LNCAP (cell line): ENCODE measurements around the gene TAF11L11.
"Not testable (repeated sequence)": the region's sequence is repeated elsewhere in the genome, so short reads cannot be mapped to it uniquely, and the experiment has no call there.

ENCODE experiments used
- CTCF ChIP-seq: fragments of 450-650 bp; IDR thresholded peaks from 2 replicates; pipeline ENCODE4 v1.5.1; 2017; ENCODE audit warnings: mild to moderate bottlenecking

TAF11L11 gene

GRCh38 chr5:17614872-17615605, 11.1 kb downstream of the TAF11L11 start:
- no peak for TF ChIP-seq CTCF

GRCh38 chr5:17619354-17619753, 15.4 kb downstream of the TAF11L11 start:
- no peak for TF ChIP-seq CTCF

- TF ChIP-seq CTCF: peak; percentile 47
Observed at GRCh38 chr5:17620627-17621026, 16.6 kb downstream of the TAF11L11 start.

- no peak for TF ChIP-seq CTCF
Observed at GRCh38 chr5:17625686-17626085, 21.7 kb downstream of the TAF11L11 start.

- not testable (repeated sequence) for TF ChIP-seq CTCF
Observed at GRCh38 chr5:17631788-17632187, 27.8 kb downstream of the TAF11L11 start, which contains the start of gene TAF11L13. TAF11L13 (plus strand) TSS chr5:17632088.

GRCh38 chr5:17634160-17634559, 30.2 kb downstream of the TAF11L11 start, which contains the start of gene TAF11L14:
TAF11L14 (plus strand) TSS chr5:17634460.
- no peak for TF ChIP-seq CTCF
